ENCODE results near the gene CHST13. TPM values are rescaled to one million over a fixed set of nuclear protein-coding genes. Genes with fewer than 3 reads are reported as not detected.

Gene CHST13
- total and polyA plus RNA-seq, 7 donors: 0.25 to 0.66 (median 0.53) TPM; not detected in 3

DNA sequence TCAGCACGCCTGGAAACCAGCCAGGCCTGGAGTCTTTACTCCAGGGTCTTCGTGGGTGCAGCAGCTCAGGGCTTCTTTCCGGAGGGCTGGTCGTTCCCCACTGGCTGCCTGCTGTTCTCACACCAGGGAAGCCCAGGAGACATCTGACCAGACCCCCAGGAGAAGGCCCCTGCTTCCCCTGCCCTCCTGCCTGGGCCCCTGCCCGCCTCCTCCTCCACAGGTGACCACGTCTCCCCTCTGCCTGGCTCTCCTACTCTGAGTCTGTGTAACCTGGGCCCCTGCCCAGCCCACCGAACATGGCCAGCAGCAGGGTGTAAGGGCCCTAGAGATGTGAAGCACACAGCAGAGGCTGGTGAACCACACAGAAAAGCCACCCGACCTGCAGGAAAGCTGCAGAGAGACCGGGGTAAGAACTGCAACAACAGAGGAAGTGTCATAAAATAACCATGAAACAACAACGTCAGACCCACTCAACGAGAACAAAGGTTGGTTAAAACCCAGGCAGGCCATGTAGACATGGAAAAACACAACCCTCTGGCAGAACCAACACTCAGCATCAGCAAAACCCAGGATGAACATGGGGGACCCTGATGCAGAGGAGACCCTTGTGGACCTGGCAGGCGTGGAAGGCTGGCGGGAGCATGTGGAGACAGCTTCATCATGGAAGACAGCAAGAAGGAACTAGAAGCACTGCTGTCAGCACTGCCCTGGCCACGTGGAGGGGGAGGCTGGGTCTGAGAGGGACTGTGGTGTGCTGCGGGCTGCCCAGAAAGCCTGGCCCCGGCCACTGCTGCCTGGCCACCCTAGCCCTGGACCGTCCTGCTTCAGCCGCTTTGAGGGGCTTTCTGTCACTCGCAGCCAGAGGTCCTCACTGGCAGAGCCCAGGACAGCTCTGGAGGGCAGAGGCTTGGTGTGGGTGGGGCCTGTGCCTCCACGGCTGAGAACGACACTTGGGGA, 26.8 kb upstream of the CHST13 start:
- Histone ChIP-seq H3K27me3 (no peaks in the 10 kb centered on the region), H3K27ac (no peak overlapping the region), H3K9me3 (no peaks in the 10 kb centered on the region), H3K4me3 (no peak overlapping the region), H3K36me3 (no peaks in the 10 kb centered on the region), H3K4me1 (no peaks in the 10 kb centered on the region)
- intact Hi-C loops (cut with DNase I): no loop called here
- TF ChIP-seq POLR2A (IDR thresholded peaks at IDR 0.05): no peak
- TF ChIP-seq, protein P1, sequence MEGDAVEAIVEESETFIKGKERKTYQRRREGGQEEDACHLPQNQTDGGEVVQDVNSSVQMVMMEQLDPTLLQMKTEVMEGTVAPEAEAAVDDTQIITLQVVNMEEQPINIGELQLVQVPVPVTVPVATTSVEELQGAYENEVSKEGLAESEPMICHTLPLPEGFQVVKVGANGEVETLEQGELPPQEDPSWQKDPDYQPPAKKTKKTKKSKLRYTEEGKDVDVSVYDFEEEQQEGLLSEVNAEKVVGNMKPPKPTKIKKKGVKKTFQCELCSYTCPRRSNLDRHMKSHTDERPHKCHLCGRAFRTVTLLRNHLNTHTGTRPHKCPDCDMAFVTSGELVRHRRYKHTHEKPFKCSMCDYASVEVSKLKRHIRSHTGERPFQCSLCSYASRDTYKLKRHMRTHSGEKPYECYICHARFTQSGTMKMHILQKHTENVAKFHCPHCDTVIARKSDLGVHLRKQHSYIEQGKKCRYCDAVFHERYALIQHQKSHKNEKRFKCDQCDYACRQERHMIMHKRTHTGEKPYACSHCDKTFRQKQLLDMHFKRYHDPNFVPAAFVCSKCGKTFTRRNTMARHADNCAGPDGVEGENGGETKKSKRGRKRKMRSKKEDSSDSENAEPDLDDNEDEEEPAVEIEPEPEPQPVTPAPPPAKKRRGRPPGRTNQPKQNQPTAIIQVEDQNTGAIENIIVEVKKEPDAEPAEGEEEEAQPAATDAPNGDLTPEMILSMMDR (IDR thresholded peaks at IDR 0.05): no peak
- DNase-seq: no peak
- WGBS, 2 donors: 66 to 71% methylated on average over 21 of the region's 21 CpGs

DNA sequence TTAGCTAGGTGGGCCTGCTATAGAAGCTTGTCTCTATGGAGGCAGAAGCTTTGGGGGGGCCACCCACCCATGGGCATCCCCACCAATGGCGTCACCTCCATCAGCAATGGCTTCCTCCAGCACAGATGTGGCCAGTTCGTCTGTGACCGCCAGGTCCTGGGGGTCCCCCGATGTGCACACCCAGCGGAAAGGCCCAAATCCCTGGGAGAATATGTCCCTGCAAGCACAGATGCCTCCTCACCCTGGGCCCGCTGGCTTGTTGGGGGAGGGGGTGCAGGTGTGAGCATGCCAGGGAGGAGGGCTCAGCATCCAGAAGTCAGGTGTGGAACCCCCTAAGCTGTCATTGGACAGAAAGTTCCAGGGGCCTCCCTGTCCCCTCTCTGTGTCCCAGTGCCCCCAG, 26.0 kb upstream of the CHST13 start:
- no peaks in the 10 kb centered on the region for H3K27me3 ChIP-seq
- H3K4me3 ChIP-seq: no peak overlapping the region
- WGBS, 2 donors: 95% methylated on average over 6 of the region's 6 CpGs
- H3K27ac ChIP-seq: no peak overlapping the region
- TF ChIP-seq EP300 (IDR thresholded peaks at IDR 0.05) (no peak), POLR2A (IDR thresholded peaks at IDR 0.05) (no peak), POLR2AphosphoS5 (IDR thresholded peaks at IDR 0.05) (no peak)
- TF ChIP-seq, protein P1 (IDR thresholded peaks at IDR 0.05): no peak
- no peak for DNase-seq
- H3K36me3 ChIP-seq: no peaks in the 10 kb centered on the region
- no peaks in the 10 kb centered on the region for H3K9me3 ChIP-seq
- intact Hi-C loops (cut with DNase I): no loop called here
- H3K4me1 ChIP-seq: no peaks in the 10 kb centered on the region

DNA sequence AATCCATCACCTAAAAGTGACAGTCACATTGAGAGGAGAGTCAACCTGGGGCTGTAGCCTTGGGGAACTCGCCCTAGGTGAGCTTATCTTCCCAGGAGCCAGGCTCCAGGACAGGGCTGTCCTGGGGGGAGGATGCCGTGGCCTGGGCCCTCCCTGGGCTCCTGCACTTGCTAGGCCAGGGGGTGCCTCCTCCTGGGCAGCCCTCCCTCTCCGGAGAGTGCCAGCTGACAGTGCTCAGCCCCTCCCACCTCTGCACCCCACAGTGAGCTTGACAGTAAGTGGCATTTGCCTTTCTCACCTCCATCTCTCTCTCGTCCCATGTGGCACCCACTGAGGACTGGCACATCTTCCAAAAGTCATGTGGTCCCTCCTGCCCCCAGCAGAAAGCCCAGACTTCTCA, 25.5 kb upstream of the CHST13 start:
- no peak for DNase-seq
- H3K9me3 ChIP-seq: no peaks in the 10 kb centered on the region
- H3K27me3 ChIP-seq: no peaks in the 10 kb centered on the region
- H3K36me3 ChIP-seq: no peaks in the 10 kb centered on the region
- TF ChIP-seq POLR2AphosphoS5 (IDR thresholded peaks at IDR 0.05): no peak
- TF ChIP-seq EP300 (IDR thresholded peaks at IDR 0.05): no peak
- no peak for TF ChIP-seq POLR2A (IDR thresholded peaks at IDR 0.05)
- no peaks in the 10 kb centered on the region for H3K4me1 ChIP-seq
- intact Hi-C loops (cut with DNase I): no loop called here
- 74 to 83% methylated on average over 4 of the region's 4 CpGs for WGBS, 2 donors
- H3K27ac ChIP-seq: no peak overlapping the region
- no peak overlapping the region for H3K4me3 ChIP-seq

DNA sequence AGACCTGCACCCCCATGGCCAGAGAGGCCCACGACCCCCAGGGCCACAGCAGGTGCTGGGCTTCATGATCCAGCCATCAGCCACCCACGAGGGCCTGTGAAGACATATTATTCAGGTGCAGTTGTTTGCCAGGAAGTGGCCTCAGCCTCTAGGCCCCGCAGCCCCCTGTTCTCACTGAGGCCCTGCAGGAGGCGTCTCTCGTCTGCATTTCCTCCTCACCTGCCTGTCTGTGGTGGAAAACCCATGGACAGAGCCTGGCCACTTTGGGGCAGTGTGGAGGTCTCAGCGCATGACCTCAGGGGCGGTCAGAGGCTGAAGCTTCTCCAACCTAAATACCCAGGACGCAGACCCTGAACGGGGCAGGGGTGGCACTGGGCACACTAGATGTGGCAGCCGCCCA, 25.0 kb upstream of the CHST13 start:
- TF ChIP-seq POLR2AphosphoS5 (IDR thresholded peaks at IDR 0.05): no peak
- TF ChIP-seq POLR2A (IDR thresholded peaks at IDR 0.05): no peak
- TF ChIP-seq, protein P1 (IDR thresholded peaks at IDR 0.05): no peak
- no peak for TF ChIP-seq EP300 (IDR thresholded peaks at IDR 0.05)
- no peak for DNase-seq
- 68% methylated on average over 10 of the region's 10 CpGs for WGBS, 2 donors
- Histone ChIP-seq H3K27ac (no peak overlapping the region), H3K27me3 (no peaks in the 10 kb centered on the region), H3K9me3 (no peaks in the 10 kb centered on the region), H3K4me1 (no peaks in the 10 kb centered on the region), H3K36me3 (no peaks in the 10 kb centered on the region), H3K4me3 (no peak overlapping the region)
- intact Hi-C loops (cut with DNase I): no loop called here

DNA sequence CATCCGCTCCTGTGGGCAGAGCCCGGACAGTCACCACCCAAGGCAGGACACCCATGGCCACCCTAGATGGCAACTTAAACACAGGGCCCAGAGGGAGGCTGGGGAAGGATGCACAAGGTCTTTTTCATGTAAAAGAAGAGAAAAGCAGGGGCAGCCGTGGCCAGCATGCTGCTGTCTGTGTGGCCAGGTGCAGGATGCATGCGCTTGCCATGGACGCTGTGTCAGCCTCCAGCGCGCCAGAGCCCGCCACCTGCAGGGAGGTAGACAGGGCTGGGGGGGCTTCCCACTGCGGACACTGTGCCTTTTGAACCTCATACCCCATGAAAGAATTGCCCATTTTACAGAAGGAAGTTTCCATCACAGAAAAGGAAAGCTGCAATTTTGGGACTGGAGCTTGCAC, 24.6 kb upstream of the CHST13 start:
- H3K27ac ChIP-seq: no peak overlapping the region
- H3K4me3 ChIP-seq: no peak overlapping the region
- H3K4me1 ChIP-seq: no peaks in the 10 kb centered on the region
- H3K27me3 ChIP-seq: peaks cover 0 to 1% (median 0%) of the 10 kb centered on the region in 3 donors
- H3K9me3 ChIP-seq: no peaks in the 10 kb centered on the region
- 94 to 95% methylated on average over 9 of the region's 9 CpGs for WGBS, 2 donors
- DNase-seq: no peak
- TF ChIP-seq POLR2A (IDR thresholded peaks at IDR 0.05) (no peak), POLR2AphosphoS5 (IDR thresholded peaks at IDR 0.05) (no peak), EP300 (IDR thresholded peaks at IDR 0.05) (no peak)
- TF ChIP-seq, protein P1 (IDR thresholded peaks at IDR 0.05): no peak
- H3K36me3 ChIP-seq: no peaks in the 10 kb centered on the region
- intact Hi-C loops (cut with DNase I): no loop called here

All from sigmoid colon (tissue), 7 donors.